Measurements from ENCODE around the gene GNAT1.

Gene GNAT1

DNA sequence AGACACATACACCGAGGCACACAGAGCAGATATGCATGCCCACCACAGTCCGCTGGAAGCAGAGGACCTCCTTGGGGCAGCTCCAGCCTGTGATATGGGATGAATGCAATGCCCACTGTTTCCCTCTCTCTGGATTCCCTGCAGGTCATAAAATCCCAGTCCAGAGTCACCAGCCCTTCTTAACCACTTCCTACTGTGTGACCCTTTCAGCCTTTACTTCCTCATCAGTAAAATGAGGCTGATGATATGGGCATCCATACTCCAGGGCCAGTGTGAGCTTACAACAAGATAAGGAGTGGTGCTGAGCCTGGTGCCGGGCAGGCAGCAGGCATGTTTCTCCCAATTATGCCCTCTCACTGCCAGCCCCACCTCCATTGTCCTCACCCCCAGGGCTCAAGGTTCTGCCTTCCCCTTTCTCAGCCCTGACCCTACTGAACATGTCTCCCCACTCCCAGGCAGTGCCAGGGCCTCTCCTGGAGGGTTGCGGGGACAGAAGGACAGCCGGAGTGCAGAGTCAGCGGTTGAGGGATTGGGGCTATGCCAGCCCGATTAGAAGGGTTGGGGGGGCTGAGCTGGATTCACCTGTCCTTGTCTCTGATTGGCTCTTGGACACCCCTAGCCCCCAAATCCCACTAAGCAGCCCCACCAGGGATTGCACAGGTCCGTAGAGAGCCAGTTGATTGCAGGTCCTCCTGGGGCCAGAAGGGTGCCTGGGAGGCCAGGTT is at the start of gene GNAT1:
TSS of gene GNAT1 (plus strand) at position 675 of the 725 bp plus-strand sequence. CDS start 116 bp downstream, outside the sequence.
- Mint-ChIP-seq H3K4me3 (no peak within 1 kb of the TSS), H3K36me3 (no peaks in the 10 kb centered on the region), H3K9me3 (no peaks in the 10 kb centered on the region), H3K4me1 (peaks cover 12% of the 10 kb centered on the region), H3K27me3 (peaks cover 1% of the 10 kb centered on the region), H3K27ac (no peak within 1 kb of the TSS)

DNA sequence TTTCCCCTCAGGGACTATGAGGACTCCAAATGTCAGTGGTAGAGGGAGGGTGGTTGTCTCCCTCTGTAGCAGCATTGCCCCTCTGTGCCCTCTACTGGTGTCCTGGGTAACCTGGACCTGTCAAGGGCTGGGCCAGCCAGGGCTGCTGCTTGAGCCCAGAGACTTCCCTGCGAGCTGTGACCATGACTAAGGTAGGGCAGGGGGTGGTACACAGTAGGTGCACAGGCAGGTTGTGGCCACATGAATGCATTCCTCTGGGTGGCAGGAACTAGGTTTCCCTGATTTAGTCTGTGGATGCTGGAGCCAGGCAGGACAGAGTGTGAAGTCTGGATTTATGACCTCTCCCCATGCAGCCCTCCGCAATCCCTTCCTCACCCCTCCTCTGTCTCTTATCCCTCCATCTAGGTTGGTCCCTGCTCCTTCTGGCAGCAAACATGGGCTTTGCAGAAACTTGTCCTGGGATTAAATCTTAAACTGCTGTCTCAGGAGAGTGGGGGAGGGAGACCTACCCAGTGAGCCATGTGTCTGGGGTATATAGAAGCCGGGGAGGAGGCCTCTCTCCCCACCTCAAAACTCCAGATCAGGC is 45.0 kb upstream of the GNAT1 start:
- no peaks in the 10 kb centered on the region for H3K27me3 Mint-ChIP-seq
- no peaks in the 10 kb centered on the region for H3K4me1 Mint-ChIP-seq
- H3K4me3 Mint-ChIP-seq = no peak overlapping the region
- no peaks in the 10 kb centered on the region for H3K36me3 Mint-ChIP-seq
- no peaks in the 10 kb centered on the region for H3K9me3 Mint-ChIP-seq
- no peak overlapping the region for H3K27ac Mint-ChIP-seq

DNA sequence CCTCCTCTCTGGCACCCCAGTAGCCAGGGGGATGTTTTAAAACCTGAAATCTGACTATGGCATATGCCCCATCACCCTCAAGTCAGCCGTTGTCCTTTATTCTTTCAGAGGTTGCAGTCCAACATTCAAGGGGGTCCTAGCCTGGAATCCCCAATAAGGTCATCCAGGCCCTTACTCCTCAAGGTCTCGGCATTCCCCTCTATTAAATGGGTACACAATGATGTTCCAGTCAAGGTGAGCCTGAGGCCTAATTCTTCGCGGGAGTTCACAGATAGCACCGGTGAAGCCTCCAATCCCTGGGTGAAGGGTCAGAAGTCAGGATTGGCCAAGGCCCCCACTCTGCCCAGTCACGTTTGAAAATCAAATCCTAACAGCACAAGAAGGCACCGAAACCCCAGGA is 44.4 kb upstream of the GNAT1 start:
- Mint-ChIP-seq H3K27ac (no peak overlapping the region), H3K4me3 (no peak overlapping the region), H3K36me3 (no peaks in the 10 kb centered on the region), H3K27me3 (no peaks in the 10 kb centered on the region), H3K4me1 (no peaks in the 10 kb centered on the region), H3K9me3 (no peaks in the 10 kb centered on the region)

GRCh38 chr3:50147447-50147846 is 44.0 kb upstream of the GNAT1 start:
- no peaks in the 10 kb centered on the region for H3K9me3 Mint-ChIP-seq
- H3K27ac Mint-ChIP-seq = no peak overlapping the region
- H3K36me3 Mint-ChIP-seq = no peaks in the 10 kb centered on the region
- no peak overlapping the region for H3K4me3 Mint-ChIP-seq
- no peaks in the 10 kb centered on the region for H3K4me1 Mint-ChIP-seq
- H3K27me3 Mint-ChIP-seq = no peaks in the 10 kb centered on the region

- Mint-ChIP-seq H3K4me3 (no peak overlapping the region), H3K9me3 (no peaks in the 10 kb centered on the region), H3K36me3 (no peaks in the 10 kb centered on the region), H3K27me3 (no peaks in the 10 kb centered on the region), H3K4me1 (no peaks in the 10 kb centered on the region), H3K27ac (no peak overlapping the region)
Observed at GRCh38 chr3:50147861-50148260, 43.5 kb upstream of the GNAT1 start.

DNA sequence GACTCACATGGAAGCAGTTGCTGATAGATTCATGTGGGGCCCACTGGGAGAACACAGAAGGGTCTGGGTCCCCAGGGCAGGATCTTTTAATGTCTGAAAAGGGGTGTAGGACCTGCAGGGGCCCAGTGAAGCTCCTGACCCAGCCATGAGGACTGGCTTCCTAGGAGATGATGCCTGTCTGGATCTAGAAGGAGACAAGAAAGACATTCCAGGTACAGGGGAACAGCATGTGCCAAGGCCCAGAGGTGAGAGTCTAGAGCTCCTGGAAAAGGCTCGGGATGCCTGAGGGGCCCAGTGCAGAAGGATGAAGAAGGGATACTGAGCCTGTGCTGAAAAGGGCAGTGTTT is 41.0 kb upstream of the GNAT1 start:
- Mint-ChIP-seq H3K36me3 (no peaks in the 10 kb centered on the region), H3K4me1 (peaks cover 5% of the 10 kb centered on the region), H3K9me3 (no peaks in the 10 kb centered on the region), H3K27me3 (peaks cover 7% of the 10 kb centered on the region), H3K4me3 (no peak overlapping the region), H3K27ac (no peak overlapping the region)

DNA sequence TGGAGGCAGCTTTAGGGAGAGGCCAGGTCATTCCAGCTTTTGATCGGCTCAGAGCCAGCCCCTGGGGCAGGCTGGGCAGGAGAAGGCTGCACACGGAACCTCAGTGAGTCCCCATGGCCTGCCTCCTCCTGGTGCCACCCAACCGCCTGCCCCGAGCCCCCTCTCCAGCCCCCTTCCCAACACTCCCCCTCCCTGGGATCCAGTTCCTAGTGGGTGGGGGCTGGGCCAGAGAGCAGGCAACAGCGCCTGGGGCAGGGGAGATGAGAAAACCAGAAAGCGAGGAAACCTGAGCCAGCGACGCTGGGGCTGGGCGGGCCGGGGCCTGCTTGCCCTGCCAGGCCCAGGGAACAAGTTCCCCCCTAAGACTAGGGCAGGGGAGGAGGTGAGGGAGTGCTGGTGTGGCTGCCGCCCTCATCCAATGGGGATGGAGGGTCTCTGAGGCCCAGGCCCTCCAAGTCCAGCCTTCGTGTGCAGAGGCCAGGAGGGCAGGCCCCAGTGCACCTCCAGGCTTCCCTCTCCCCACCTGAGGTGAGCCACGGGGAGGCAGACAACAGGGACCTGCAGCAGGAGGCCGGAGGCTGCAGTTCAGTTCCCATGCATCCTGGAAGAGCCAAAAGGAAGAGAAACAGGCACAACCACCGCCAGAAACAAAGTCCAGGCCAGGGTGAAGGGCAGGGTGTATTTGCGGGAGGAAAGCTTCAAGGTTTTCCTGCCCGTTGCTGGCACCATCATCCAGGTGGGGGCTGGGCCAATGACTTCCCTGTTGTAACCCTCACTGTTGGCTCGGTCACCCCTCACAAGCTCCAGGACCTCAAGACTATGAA is 40.3 kb upstream of the GNAT1 start:
- H3K4me1 Mint-ChIP-seq = peaks cover 10% of the 10 kb centered on the region
- H3K27ac Mint-ChIP-seq = no peak overlapping the region
- H3K4me3 Mint-ChIP-seq = no peak overlapping the region
- H3K36me3 Mint-ChIP-seq = no peaks in the 10 kb centered on the region
- no peaks in the 10 kb centered on the region for H3K9me3 Mint-ChIP-seq
- peaks cover 12% of the 10 kb centered on the region for H3K27me3 Mint-ChIP-seq

DNA sequence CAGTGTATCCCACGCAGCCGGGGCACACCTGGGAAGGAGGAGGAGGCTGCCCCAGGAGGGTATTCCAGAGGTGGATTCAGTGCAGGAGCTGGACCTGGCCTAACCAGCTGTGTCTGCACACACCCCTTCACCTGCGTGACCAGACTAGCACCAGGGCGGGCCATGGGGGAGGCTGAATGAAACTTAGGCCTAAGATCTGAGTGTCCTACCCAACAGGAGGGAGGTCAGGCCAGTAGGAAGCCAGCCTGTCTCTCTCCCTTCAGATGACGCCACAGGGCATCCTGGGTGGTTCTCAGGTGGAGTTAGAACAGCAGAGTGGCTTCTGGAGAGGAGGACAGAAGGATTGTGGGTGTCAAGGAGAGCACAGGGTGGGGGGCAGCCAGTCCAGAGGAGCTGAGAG is 39.7 kb upstream of the GNAT1 start:
- Mint-ChIP-seq H3K9me3 (no peaks in the 10 kb centered on the region), H3K27ac (no peak overlapping the region), H3K4me3 (no peak overlapping the region), H3K27me3 (peaks cover 15% of the 10 kb centered on the region), H3K4me1 (peaks cover 12% of the 10 kb centered on the region), H3K36me3 (no peaks in the 10 kb centered on the region)

DNA sequence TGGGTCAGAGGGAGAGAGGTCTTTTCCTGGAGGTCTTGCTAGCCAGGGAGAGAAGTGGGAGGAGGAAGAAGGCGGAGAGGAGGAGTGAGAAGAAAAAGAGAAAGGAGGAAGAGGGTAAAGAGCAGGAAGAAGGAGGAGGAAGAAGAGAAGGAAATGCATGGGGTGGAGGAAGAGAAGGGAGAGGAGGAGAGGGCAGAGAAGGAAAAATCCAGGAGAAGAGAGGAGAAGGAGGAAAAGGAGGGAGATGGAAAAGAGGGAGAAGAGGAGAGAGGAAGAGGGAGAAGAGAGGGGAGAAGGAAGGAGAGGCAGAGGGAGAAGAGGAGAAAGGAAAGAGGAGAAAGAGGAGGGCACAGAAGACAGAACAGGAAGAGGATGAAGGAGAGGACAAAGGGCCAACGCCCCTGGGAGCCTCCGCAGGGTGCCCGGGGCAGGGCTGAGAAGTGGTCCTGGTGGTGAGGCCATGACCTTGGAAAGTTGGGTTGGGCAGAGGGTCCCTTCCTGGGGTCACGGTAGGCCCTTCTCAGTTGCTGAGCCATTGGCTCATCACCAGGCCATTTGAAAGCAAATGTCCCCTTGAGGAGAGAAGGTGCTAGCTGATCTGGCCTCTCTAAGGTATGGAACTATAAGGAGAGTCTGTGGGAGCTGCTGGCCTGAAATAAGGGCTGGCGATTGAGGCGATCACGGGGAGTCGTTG is 37.5 kb upstream of the GNAT1 start:
- Mint-ChIP-seq H3K36me3 (no peaks in the 10 kb centered on the region), H3K27ac (peak overlapping the region; percentile 32), H3K27me3 (peaks cover 18% of the 10 kb centered on the region), H3K4me3 (peak overlapping the region; percentile 86), H3K4me1 (peaks cover 12% of the 10 kb centered on the region), H3K9me3 (no peaks in the 10 kb centered on the region)

- H3K27me3 Mint-ChIP-seq = peaks cover 18% of the 10 kb centered on the region
Observed at GRCh38 chr3:50154476-50154839, 37.0 kb upstream of the GNAT1 start.

DNA sequence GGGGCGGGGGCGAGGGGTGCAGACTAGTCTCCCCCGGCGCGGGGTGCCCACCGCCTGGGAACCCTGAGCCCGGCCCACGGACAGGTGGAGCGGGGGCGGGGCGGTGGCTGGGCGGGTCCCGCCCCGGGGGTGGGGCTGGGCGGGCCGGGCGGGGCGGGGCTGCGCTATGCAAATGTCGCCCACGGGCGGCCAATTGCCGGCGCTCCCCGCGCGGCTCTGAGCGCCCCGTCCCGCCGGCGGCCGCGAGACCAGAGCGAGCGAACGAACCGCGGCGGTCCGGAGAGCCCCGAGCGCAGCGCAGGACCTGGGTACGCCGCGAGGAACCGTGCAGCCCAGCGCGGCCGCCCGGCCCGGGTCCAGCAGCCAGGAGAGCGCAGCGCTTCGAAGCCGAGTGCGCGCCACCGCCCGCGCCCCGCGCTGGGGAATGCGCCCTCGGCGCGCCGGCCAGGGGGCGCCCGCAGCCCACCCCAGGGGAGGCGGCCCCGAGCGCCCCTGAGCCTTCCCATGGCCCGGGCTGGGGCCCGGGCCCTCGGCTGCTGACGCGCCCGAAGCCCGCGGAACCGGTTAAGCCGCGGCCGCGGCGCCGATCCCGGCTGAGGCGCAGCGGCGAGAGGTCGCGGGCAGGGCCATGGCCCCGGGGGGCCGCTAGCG is 36.4 kb upstream of the GNAT1 start, which contains the start of gene SEMA3F:
TSS of gene SEMA3F (plus strand) at position 485 of the 651 bp plus-strand sequence. CDS start 4,299 bp downstream, outside the sequence.
- H3K27ac Mint-ChIP-seq = peak within 1 kb of the TSS; percentile 32
- peaks cover 12% of the 10 kb centered on the region for H3K4me1 Mint-ChIP-seq
- no peaks in the 10 kb centered on the region for H3K9me3 Mint-ChIP-seq
- peaks cover 18% of the 10 kb centered on the region for H3K27me3 Mint-ChIP-seq
- no peaks in the 10 kb centered on the region for H3K36me3 Mint-ChIP-seq
- peak within 1 kb of the TSS; percentile 86 for H3K4me3 Mint-ChIP-seq

More at GRCh38 chr3:50154476-50154839, 37.0 kb upstream of the GNAT1 start:
- Mint-ChIP-seq H3K36me3 (no peaks in the 10 kb centered on the region), H3K4me1 (peaks cover 12% of the 10 kb centered on the region), H3K4me3 (peak overlapping the region; percentile 86), H3K27ac (peak overlapping the region; percentile 32), H3K9me3 (no peaks in the 10 kb centered on the region)

GRCh38 chr3:50155491-50155878 is 35.9 kb upstream of the GNAT1 start:
- Mint-ChIP-seq H3K4me1 (peaks cover 12% of the 10 kb centered on the region), H3K36me3 (no peaks in the 10 kb centered on the region), H3K4me3 (peak overlapping the region; percentile 86), H3K27me3 (peaks cover 18% of the 10 kb centered on the region), H3K27ac (no peak overlapping the region), H3K9me3 (no peaks in the 10 kb centered on the region)

DNA sequence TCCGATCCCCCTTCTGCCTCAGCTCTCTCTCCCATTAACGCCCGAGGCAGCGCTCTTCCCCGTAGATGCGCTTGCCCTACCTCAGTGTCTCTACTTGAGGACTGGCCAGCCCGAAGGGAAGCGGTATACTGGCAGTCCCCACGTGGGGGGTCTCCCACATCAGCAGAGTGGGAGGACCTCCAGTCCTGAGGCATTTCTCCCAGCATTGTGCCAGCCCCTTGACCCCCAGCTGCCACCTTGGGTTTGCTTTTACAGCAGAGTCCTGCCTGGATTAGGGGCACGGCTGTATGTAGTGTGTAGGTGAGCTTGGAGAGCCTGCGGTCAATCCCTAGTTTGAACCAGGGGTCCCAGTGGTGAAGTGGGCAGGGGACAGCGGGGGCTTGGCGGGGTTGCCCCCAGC is 35.5 kb upstream of the GNAT1 start:
- Mint-ChIP-seq H3K9me3 (no peaks in the 10 kb centered on the region), H3K36me3 (no peaks in the 10 kb centered on the region), H3K27ac (no peak overlapping the region), H3K4me1 (peaks cover 12% of the 10 kb centered on the region), H3K4me3 (peak overlapping the region; percentile 86), H3K27me3 (peaks cover 18% of the 10 kb centered on the region)

GRCh38 chr3:50156549-50157493 is 34.6 kb upstream of the GNAT1 start:
- no peak overlapping the region for H3K27ac Mint-ChIP-seq
- no peaks in the 10 kb centered on the region for H3K36me3 Mint-ChIP-seq
- peaks cover 19% of the 10 kb centered on the region for H3K27me3 Mint-ChIP-seq
- H3K4me1 Mint-ChIP-seq = peaks cover 12% of the 10 kb centered on the region
- H3K9me3 Mint-ChIP-seq = no peaks in the 10 kb centered on the region
- no peak overlapping the region for H3K4me3 Mint-ChIP-seq

Data from activated naive CD4-positive, alpha-beta T cell treated with anti-CD3 and anti-CD28 coated beads, Interleukin-2, amount 50 U/mL, for 24 hours (primary cell).